HepG2 (cell line): ENCODE results near the gene CLCN2. TPM values are rescaled to one million over a fixed set of nuclear protein-coding genes. Genes with fewer than 3 reads are reported as not detected.

Source experiments
- AHR ChIP-seq: IDR thresholded peaks from 2 replicates; pipeline ENCODE4 v1.6.1; 2018; ENCODE audit warnings: missing genetic modification reagents, missing compliant biosample characterization
- ARNTL ChIP-seq: sonication (generic); formaldehyde crosslinking; IDR thresholded peaks from 2 replicates; pipeline ENCODE4 v1.4.0; 2020; ENCODE audit warnings: mild to moderate bottlenecking, missing genetic modification reagents
- ATAD3A ChIP-seq: sonication (generic); formaldehyde crosslinking; IDR thresholded peaks from 2 replicates; pipeline ENCODE4 v1.4.0; 2020; ENCODE audit warnings: missing genetic modification reagents
- CSRNP2 ChIP-seq: sonication (generic); formaldehyde crosslinking; conservative IDR thresholded peaks from 2 replicates; pipeline ENCODE4 v1.8.0; 2022; ENCODE audit warnings: low read depth, missing genetic modification reagents
- GABPA ChIP-seq, 2 experiments: IDR thresholded peaks; 2 replicates each; pipeline ENCODE4 v1.6.1; 2011 to 2016; ENCODE audit warnings: low read depth in 2 of 2, low read length in 1 of 2, missing biosample characterization in 1 of 2, missing genetic modification characterization in 1 of 2
- HMGXB4 ChIP-seq, 2 experiments: sonication (generic) in 1 of 2; formaldehyde crosslinking in 1 of 2; IDR thresholded peaks; 2 replicates each; pipeline versions ENCODE4 v1.4.0 to v1.6.1; 2018 to 2020; ENCODE audit warnings: missing genetic modification reagents in 2 of 2, borderline replicate concordance in 1 of 2, low read depth in 1 of 2, mild to moderate bottlenecking in 1 of 2, missing biosample characterization in 1 of 2
- HNRNPH1 ChIP-seq: fragments of 200-400 bp; formaldehyde crosslinking; optimal IDR thresholded peaks from 2 replicates; pipeline ENCODE3; 2017; ENCODE audit warnings: mild to moderate bottlenecking, low read depth, low read length
- KAT7 ChIP-seq: IDR thresholded peaks from 2 replicates; pipeline ENCODE4 v1.6.1; 2018; ENCODE audit warnings: borderline replicate concordance, missing compliant biosample characterization
- LBX2 ChIP-seq: sonication (generic); formaldehyde crosslinking; IDR thresholded peaks from 2 replicates; pipeline ENCODE4 v1.5.0; 2020; ENCODE audit warnings: missing genetic modification reagents, mild to moderate bottlenecking, borderline replicate concordance
- SMAD1 ChIP-seq: sonication (generic); formaldehyde crosslinking; IDR thresholded peaks from 2 replicates; pipeline ENCODE4 v1.4.0; 2020; ENCODE audit warnings: missing genetic modification reagents, low read depth, mild to moderate bottlenecking, borderline replicate concordance
- SMAD9 ChIP-seq: sonication (generic); formaldehyde crosslinking; IDR thresholded peaks from 2 replicates; pipeline ENCODE4 v1.5.1; 2020; ENCODE audit warnings: mild to moderate bottlenecking, missing genetic modification reagents
- USF2 ChIP-seq, 2 experiments: sonication (generic) in 1 of 2; formaldehyde crosslinking in 1 of 2; IDR thresholded peaks; 2 replicates each; pipeline versions ENCODE4 v1.5.1 to v1.6.1; 2011 to 2020; ENCODE audit warnings: borderline replicate concordance in 1 of 2, low read depth in 1 of 2, low read length in 1 of 2, mild to moderate bottlenecking in 1 of 2, missing genetic modification reagents in 1 of 2, moderate library complexity in 1 of 2
- YY1 ChIP-seq: IDR thresholded peaks from 2 replicates; pipeline ENCODE4 v1.6.1; 2011; ENCODE audit warnings: low read length, low read depth, moderate library complexity, mild to moderate bottlenecking; ENCODE audit not compliant: insufficient read depth, insufficient replicate concordance
- ZBTB3 ChIP-seq: sonication (generic); formaldehyde crosslinking; IDR thresholded peaks from 2 replicates; pipeline ENCODE4 v1.4.0; 2020; ENCODE audit warnings: low read depth, mild to moderate bottlenecking, moderate library complexity, missing genetic modification reagents, borderline replicate concordance
- ZNF34 ChIP-seq: sonication (generic); formaldehyde crosslinking; IDR thresholded peaks from 2 replicates; pipeline ENCODE4 v1.4.0; 2020; ENCODE audit warnings: mild to moderate bottlenecking, missing genetic modification reagents, borderline replicate concordance
- polyA plus RNA-seq, 8 experiments: library from polyadenylated mRNA; depleted of rRNA in 3 of 8; stranded (reverse) in 7 of 8; unstranded in 1 of 8; fragments of >200 nt; fragmentation: Illumina TruSeq in 4 of 8; extraction: Trizol in 4 of 8; gene quantifications; 2 replicates each; pipeline versions ENCODE4 v1.2.1 to v1.2.3, GENCODE V29; 2011 to 2016; ENCODE audit warnings: low read depth in 4 of 8, missing spikeins in 1 of 8, mixed read lengths in 1 of 8; ENCODE audit not compliant: insufficient read depth in 1 of 8
- total RNA-seq, 5 experiments: library from RNA; depleted of rRNA; stranded (reverse); fragments of >200 nt; fragmentation: Illumina TruSeq; extraction: Trizol; gene quantifications; 2 replicates each; pipeline ENCODE4 v1.2.3, GENCODE V29; 2016; ENCODE audit warnings: low read depth in 1 of 5

CLCN2 gene
- total and polyA plus RNA-seq, 2 of the 13 experiments (the other 11 are each of a cell fraction or from before 2014, with no cell fraction given): 11.4 to 13.5 TPM

GRCh38 chr3:184345317-184346144, 15.9 kb downstream of the CLCN2 start (continued):
- TF ChIP-seq CSRNP2 (CRISPR knock-in tag) (no peak), ATAD3A (CRISPR knock-in tag) (no peak), HMGXB4 (CRISPR knock-in tag; IDR thresholded peaks at IDR 0.05; ENCODE audit: borderline replicate concordance in 1 of 2, low read depth in 1 of 2) (peak in 1 of 2 experiments; percentile 29; a peak in 1 of 4 replicates), HNRNPH1 (no peak), YY1 (no peak), SMAD1 (CRISPR knock-in tag) (no peak), AHR (no peak), KAT7 (CRISPR knock-in tag) (no peak), SMAD9 (no peak), ZBTB3 (CRISPR knock-in tag) (no peak), ZNF34 (CRISPR knock-in tag) (no peak), GABPA (IDR thresholded peaks at IDR 0.05; ENCODE audit: low read depth, low read length) (no peak), GABPA (CRISPR knock-in tag; IDR thresholded peaks at IDR 0.05; ENCODE audit: low read depth) (no peak), USF2 (IDR thresholded peaks at IDR 0.05; ENCODE audit: low read depth, low read length) (no peak; the same call in 1 of the 2 replicates), USF2 (CRISPR knock-in tag; IDR thresholded peaks at IDR 0.05; ENCODE audit: borderline replicate concordance) (no peak; the same call in 1 of the 2 replicates), ARNTL (CRISPR knock-in tag) (no peak), LBX2 (CRISPR knock-in tag) (no peak)
